HepG2 (cell line): ENCODE results near the gene SEC14L1. TPM values are rescaled to one million over a fixed set of nuclear protein-coding genes. Genes with fewer than 3 reads are reported as not detected.

Source experiments
- CSRNP1 ChIP-seq: sonication (generic); formaldehyde crosslinking; IDR thresholded peaks from 2 replicates; pipeline ENCODE4 v1.8.1; 2023; ENCODE audit warnings: mild to moderate bottlenecking, missing genetic modification reagents
- ELF1 ChIP-seq: sonication (generic); formaldehyde crosslinking; IDR thresholded peaks from 2 replicates; pipeline ENCODE4 v1.4.0; 2020; ENCODE audit warnings: missing genetic modification reagents
- FOSL2 ChIP-seq: sonication (generic); formaldehyde crosslinking; IDR thresholded peaks from 2 replicates; pipeline ENCODE4 v1.4.0; 2020; ENCODE audit warnings: missing genetic modification reagents
- HMGA1 ChIP-seq: sonication (generic); formaldehyde crosslinking; conservative IDR thresholded peaks from 2 replicates; pipeline ENCODE4 v1.4.0; 2020; ENCODE audit warnings: missing genetic modification reagents
- HOXD1 ChIP-seq: sonication (generic); formaldehyde crosslinking; IDR thresholded peaks from 2 replicates; pipeline ENCODE4 v1.5.0; 2020; ENCODE audit warnings: missing genetic modification reagents
- MED8 ChIP-seq: sonication (generic); formaldehyde crosslinking; IDR thresholded peaks from 2 replicates; pipeline ENCODE4 v1.8.1; 2023; ENCODE audit warnings: mild to moderate bottlenecking, missing genetic modification reagents; ENCODE audit not compliant: insufficient replicate concordance
- PLSCR1 ChIP-seq: sonication (generic); formaldehyde crosslinking; IDR thresholded peaks from 2 replicates; pipeline ENCODE4 v1.5.0; 2020; ENCODE audit warnings: missing genetic modification reagents, mild to moderate bottlenecking, borderline replicate concordance
- POGZ ChIP-seq: sonication (generic); formaldehyde crosslinking; IDR thresholded peaks from 2 replicates; pipeline ENCODE4 v1.4.0; 2020; ENCODE audit warnings: mild to moderate bottlenecking, missing genetic modification reagents
- POLR2AphosphoS5 ChIP-seq: IDR thresholded peaks from 2 replicates; pipeline ENCODE4 v1.6.1; 2012; ENCODE audit warnings: low read depth, low read length
- RCOR2 ChIP-seq: IDR thresholded peaks from 2 replicates; pipeline ENCODE4 v1.6.1; 2016; ENCODE audit warnings: missing biosample characterization, missing genetic modification reagents
- SKIL ChIP-seq: sonication (generic); formaldehyde crosslinking; IDR thresholded peaks from 2 replicates; pipeline ENCODE4 v1.8.0; 2022; ENCODE audit warnings: missing genetic modification reagents, mild to moderate bottlenecking, moderate library complexity, borderline replicate concordance
- SYNCRIP ChIP-seq: fragments of 200-400 bp; formaldehyde crosslinking; IDR thresholded peaks from 2 replicates; pipeline ENCODE4 v1.6.1; 2018; ENCODE audit warnings: mild to moderate bottlenecking, low read depth, low read length; ENCODE audit not compliant: insufficient read depth
- THAP8 ChIP-seq: sonication (generic); formaldehyde crosslinking; IDR thresholded peaks from 2 replicates; pipeline ENCODE4 v1.5.1; 2020; ENCODE audit warnings: missing genetic modification reagents, mild to moderate bottlenecking, borderline replicate concordance
- YY1 ChIP-seq: IDR thresholded peaks from 2 replicates; pipeline ENCODE4 v1.6.1; 2011; ENCODE audit warnings: low read length, low read depth, moderate library complexity, mild to moderate bottlenecking; ENCODE audit not compliant: insufficient read depth, insufficient replicate concordance
- ZFP82 ChIP-seq: sonication (generic); formaldehyde crosslinking; IDR thresholded peaks from 2 replicates; pipeline ENCODE4 v1.5.1; 2020; ENCODE audit warnings: mild to moderate bottlenecking, missing genetic modification reagents, borderline replicate concordance
- ZNF564 ChIP-seq: sonication (generic); formaldehyde crosslinking; IDR thresholded peaks from 2 replicates; pipeline ENCODE4 v1.8.1; 2023; ENCODE audit warnings: mild to moderate bottlenecking, missing genetic modification reagents
- ZNF572 ChIP-seq: sonication (generic); formaldehyde crosslinking; IDR thresholded peaks from 2 replicates; pipeline ENCODE4 v1.5.1; 2020; ENCODE audit warnings: mild to moderate bottlenecking, missing genetic modification reagents
- ZNF609 ChIP-seq: sonication (generic); formaldehyde crosslinking; IDR thresholded peaks from 2 replicates; pipeline ENCODE4 v1.4.0; 2020; ENCODE audit warnings: mild to moderate bottlenecking, missing genetic modification reagents, borderline replicate concordance
- ZNF674 ChIP-seq: sonication (generic); formaldehyde crosslinking; IDR thresholded peaks from 2 replicates; pipeline ENCODE4 v1.5.0; 2020; ENCODE audit warnings: low read depth, mild to moderate bottlenecking, missing genetic modification reagents
- polyA plus RNA-seq, 8 experiments: library from polyadenylated mRNA; depleted of rRNA in 3 of 8; stranded (reverse) in 7 of 8; unstranded in 1 of 8; fragments of >200 nt; fragmentation: Illumina TruSeq in 4 of 8; extraction: Trizol in 4 of 8; gene quantifications; 2 replicates each; pipeline versions ENCODE4 v1.2.1 to v1.2.3, GENCODE V29; 2011 to 2016; ENCODE audit warnings: low read depth in 4 of 8, missing spikeins in 1 of 8, mixed read lengths in 1 of 8; ENCODE audit not compliant: insufficient read depth in 1 of 8
- total RNA-seq, 5 experiments: library from RNA; depleted of rRNA; stranded (reverse); fragments of >200 nt; fragmentation: Illumina TruSeq; extraction: Trizol; gene quantifications; 2 replicates each; pipeline ENCODE4 v1.2.3, GENCODE V29; 2016; ENCODE audit warnings: low read depth in 1 of 5

SEC14L1 gene
- total and polyA plus RNA-seq, 2 of the 13 experiments (the other 11 are each of a cell fraction or from before 2014, with no cell fraction given) = 26.3 to 43.9 TPM

- TF ChIP-seq HMGA1 (CRISPR knock-in tag) (no peak), ZNF674 (no peak), MED8 (CRISPR knock-in tag) (no peak), THAP8 (CRISPR knock-in tag) (no peak), ELF1 (0 out of 2 replicates have a peak, but pooled peaks have one; percentile 19), ZNF572 (CRISPR knock-in tag) (0 out of 2 replicates have a peak, but pooled peaks have one; percentile 50), POGZ (CRISPR knock-in tag) (peak; percentile 43; the same call in 1 of the 2 replicates), ZNF564 (no peak), POLR2AphosphoS5 (no peak), PLSCR1 (CRISPR knock-in tag) (0 out of 2 replicates have a peak, but pooled peaks have one; percentile 53), CSRNP1 (no peak), RCOR2 (no peak), SYNCRIP (no peak), HOXD1 (CRISPR knock-in tag) (no peak), FOSL2 (CRISPR knock-in tag) (no peak), ZFP82 (no peak), SKIL (no peak), YY1 (peak; percentile 69), ZNF609 (CRISPR knock-in tag) (no peak; the same call in 1 of the 2 replicates)
Observed at GRCh38 chr17:77247048-77247541, 106.3 kb downstream of the SEC14L1 start (continued).
